AG10803 (cell line): ENCODE measurements around the gene ABCB1.

Experiments used
- DNase-seq: peaks from one replicate; pipeline ENCODE4 v3.0.0; 2010; ENCODE audit warnings: low read depth
- H3K4me3 ChIP-seq: 2 replicates; pipeline ENCODE4 v1.5.1; 2011; ENCODE audit warnings: mild to moderate bottlenecking, low read length, control low read depth
- CTCF ChIP-seq: conservative IDR thresholded peaks from 2 replicates; pipeline ENCODE4 v1.5.1; 2011; ENCODE audit warnings: mild to moderate bottlenecking, low read length, control low read depth, inconsistent platforms

The ABCB1 gene

GRCh38 chr7:87625101-87625500, 24.4 kb upstream of the ABCB1 start:
- DNase-seq, result no peak
- no peak for TF ChIP-seq CTCF
- H3K4me3 ChIP-seq, result no peak overlapping the region

GRCh38 chr7:87624628-87625027, 23.9 kb upstream of the ABCB1 start:
- no peak for TF ChIP-seq CTCF
- no peak for DNase-seq
- no peak overlapping the region for H3K4me3 ChIP-seq

GRCh38 chr7:87615197-87615596, 14.5 kb upstream of the ABCB1 start:
- H3K4me3 ChIP-seq, result no peak overlapping the region
- DNase-seq, result no peak
- no peak for TF ChIP-seq CTCF

- no peak overlapping the region for H3K4me3 ChIP-seq
- TF ChIP-seq CTCF, result no peak
- DNase-seq, result no peak
Measured at GRCh38 chr7:87609916-87610315, 9.2 kb upstream of the ABCB1 start.

- H3K4me3 ChIP-seq, result no peak overlapping the region
- no peak for DNase-seq
- TF ChIP-seq CTCF, result no peak
Measured at GRCh38 chr7:87608431-87608830, 7.7 kb upstream of the ABCB1 start.

- DNase-seq, result no peak
- no peak overlapping the region for H3K4me3 ChIP-seq
- TF ChIP-seq CTCF, result no peak
Measured at GRCh38 chr7:87604264-87604663, 3.6 kb upstream of the ABCB1 start.

- no peak for TF ChIP-seq CTCF
- no peak overlapping the region for H3K4me3 ChIP-seq
- DNase-seq, result no peak
Measured at GRCh38 chr7:87599336-87599735, 1.3 kb downstream of the ABCB1 start.
